OCI-LY3 (cell line): ENCODE data around the gene PDCD6IP.
"Not testable (repeated sequence)": the region's sequence is repeated elsewhere in the genome, so short reads cannot be mapped to it uniquely, and the experiment has no call there.

ENCODE experiments used
- EZH2phosphoT487 ChIP-seq: fragments of 200-600 bp; shearing (Covaris generic); IDR thresholded peaks from 2 replicates; pipeline ENCODE4 v1.6.1; 2018; ENCODE audit warnings: antibody characterized with exemption, mixed run types, low read depth
- TF ChIP-seq, protein P1 (sequence below): fragments of 200-600, 300-600 bp; sonication (generic); IDR thresholded peaks from 2 replicates; pipeline ENCODE4 v1.5.1; 2014; ENCODE audit warnings: antibody characterized with exemption, low read length, low read depth

DNA sequence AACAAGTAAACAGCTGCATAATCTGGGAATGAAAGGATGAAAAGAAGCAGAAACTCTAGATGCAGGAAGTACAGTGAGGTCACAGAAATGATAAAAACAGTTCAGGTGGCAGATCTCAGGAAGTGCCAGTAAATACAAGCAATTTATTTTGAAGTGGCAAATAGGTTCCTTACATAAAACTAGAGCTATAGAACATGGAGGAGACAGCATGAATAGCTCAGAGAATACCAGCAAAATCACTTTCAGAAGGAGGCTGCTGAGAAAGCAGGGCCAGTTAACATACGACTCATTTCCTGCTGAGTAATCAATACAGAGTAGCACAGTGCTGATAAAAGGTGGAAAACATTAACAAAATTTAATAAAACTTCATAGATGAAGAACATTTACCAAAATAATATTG, 57.0 kb downstream of the PDCD6IP start:
- TF ChIP-seq, protein P1, sequence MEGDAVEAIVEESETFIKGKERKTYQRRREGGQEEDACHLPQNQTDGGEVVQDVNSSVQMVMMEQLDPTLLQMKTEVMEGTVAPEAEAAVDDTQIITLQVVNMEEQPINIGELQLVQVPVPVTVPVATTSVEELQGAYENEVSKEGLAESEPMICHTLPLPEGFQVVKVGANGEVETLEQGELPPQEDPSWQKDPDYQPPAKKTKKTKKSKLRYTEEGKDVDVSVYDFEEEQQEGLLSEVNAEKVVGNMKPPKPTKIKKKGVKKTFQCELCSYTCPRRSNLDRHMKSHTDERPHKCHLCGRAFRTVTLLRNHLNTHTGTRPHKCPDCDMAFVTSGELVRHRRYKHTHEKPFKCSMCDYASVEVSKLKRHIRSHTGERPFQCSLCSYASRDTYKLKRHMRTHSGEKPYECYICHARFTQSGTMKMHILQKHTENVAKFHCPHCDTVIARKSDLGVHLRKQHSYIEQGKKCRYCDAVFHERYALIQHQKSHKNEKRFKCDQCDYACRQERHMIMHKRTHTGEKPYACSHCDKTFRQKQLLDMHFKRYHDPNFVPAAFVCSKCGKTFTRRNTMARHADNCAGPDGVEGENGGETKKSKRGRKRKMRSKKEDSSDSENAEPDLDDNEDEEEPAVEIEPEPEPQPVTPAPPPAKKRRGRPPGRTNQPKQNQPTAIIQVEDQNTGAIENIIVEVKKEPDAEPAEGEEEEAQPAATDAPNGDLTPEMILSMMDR, result not testable (repeated sequence)
- TF ChIP-seq EZH2phosphoT487, result not testable (repeated sequence)
